Lower lobe of right lung (tissue), 2 donors: Measurements from ENCODE around the gene NUP205. TPM values are rescaled to one million over a fixed set of nuclear protein-coding genes. Genes with fewer than 3 reads are reported as not detected.
"Not testable (repeated sequence)": the region's sequence is repeated elsewhere in the genome, so short reads cannot be mapped to it uniquely, and the experiment has no call there.

ENCODE experiments used
- ATAC-seq, 2 donors: fragments of 200-7000 bp; cut with Tn5 transposase; one replicate each; pipeline ENCODE4 v1.9.1; 2020 to 2022; ENCODE audit warnings: mild to moderate bottlenecking in 2 of 2, moderate library complexity in 2 of 2
- DNase-seq: peaks from one replicate; pipeline ENCODE4 v3.0.0-alpha.2; 2020
- H3K27ac ChIP-seq: fragments of 200-600 bp; one replicate; pipeline ENCODE4 v1.8.0; 2022
- H3K27me3 ChIP-seq: fragments of 200-600 bp; one replicate; pipeline ENCODE4 v1.8.0; 2022; ENCODE audit warnings: low read depth
- H3K36me3 ChIP-seq: fragments of 200-600 bp; one replicate; pipeline ENCODE4 v1.8.0; 2022; ENCODE audit warnings: mild to moderate bottlenecking
- H3K4me1 ChIP-seq: fragments of 200-600 bp; one replicate; pipeline ENCODE4 v1.8.0; 2022
- H3K4me3 ChIP-seq: fragments of 200-600 bp; one replicate; pipeline ENCODE4 v1.8.0; 2022; ENCODE audit warnings: mild to moderate bottlenecking
- H3K9me3 ChIP-seq: fragments of 200-600 bp; one replicate; pipeline ENCODE4 v1.8.0; 2022
- intact Hi-C: fragments of 100-400 bp; cut with DNase I; formaldehyde crosslinking; loops from one replicate; pipeline ENCODE4 v1.11.0; 2022
- total RNA-seq: library from RNA; stranded (reverse); fragmentation: NEBNext Ultra II Directional; extraction: Animal tissue kit (Norgen Biotek cat#: 25700); gene quantifications from one replicate; pipeline ENCODE4 v1.2.1, GENCODE V29; 2021
- TF ChIP-seq, protein P1 (sequence below): fragments of 200-600 bp; IDR thresholded peaks from one replicate; pipeline ENCODE4 v1.8.0; 2022; ENCODE audit warnings: antibody characterized with exemption, mild to moderate bottlenecking
- donor health status: DM: no; HTN: yes; CAD: no; lungs with severe emphysema.

Gene NUP205
- total RNA-seq, 1 donor from 2014 or later = 40.2 TPM

DNA sequence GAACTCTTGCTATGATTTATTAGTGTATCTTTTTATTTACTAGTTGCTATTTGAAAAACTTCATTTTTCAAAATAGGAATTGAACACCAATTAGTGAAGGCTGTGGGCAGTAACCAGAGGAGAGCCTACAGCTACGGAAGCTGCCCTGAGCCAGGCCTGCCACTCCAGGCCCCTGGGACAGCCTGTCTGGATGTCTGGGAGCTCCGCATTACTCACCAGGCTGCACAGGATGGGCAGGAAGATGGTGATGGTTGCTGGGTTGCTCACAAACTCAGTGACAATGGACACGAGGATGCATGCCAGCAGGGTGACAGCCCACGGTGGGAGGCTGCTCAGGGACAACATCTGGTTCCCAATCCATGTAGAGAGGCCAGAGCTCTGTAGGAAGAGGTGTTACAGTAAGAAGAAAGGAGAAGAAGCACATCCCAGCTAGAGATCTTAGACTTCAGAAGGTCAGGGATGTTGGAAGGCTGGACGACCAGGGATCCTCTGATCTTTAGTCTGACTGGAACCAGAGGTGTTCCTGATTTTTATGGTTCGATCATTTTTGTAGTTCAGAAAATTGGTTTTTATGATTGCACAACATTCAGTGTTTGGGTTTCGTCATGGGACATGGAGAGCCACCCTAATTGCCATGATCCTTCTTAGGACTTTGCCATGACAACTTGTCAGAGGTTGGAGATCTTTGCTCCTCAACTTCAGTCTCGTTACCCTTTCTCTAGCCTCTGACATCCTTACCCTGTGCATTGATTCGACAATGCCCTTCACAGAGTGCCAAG is 127.8 kb downstream of the NUP205 start:
- TF ChIP-seq, protein P1, sequence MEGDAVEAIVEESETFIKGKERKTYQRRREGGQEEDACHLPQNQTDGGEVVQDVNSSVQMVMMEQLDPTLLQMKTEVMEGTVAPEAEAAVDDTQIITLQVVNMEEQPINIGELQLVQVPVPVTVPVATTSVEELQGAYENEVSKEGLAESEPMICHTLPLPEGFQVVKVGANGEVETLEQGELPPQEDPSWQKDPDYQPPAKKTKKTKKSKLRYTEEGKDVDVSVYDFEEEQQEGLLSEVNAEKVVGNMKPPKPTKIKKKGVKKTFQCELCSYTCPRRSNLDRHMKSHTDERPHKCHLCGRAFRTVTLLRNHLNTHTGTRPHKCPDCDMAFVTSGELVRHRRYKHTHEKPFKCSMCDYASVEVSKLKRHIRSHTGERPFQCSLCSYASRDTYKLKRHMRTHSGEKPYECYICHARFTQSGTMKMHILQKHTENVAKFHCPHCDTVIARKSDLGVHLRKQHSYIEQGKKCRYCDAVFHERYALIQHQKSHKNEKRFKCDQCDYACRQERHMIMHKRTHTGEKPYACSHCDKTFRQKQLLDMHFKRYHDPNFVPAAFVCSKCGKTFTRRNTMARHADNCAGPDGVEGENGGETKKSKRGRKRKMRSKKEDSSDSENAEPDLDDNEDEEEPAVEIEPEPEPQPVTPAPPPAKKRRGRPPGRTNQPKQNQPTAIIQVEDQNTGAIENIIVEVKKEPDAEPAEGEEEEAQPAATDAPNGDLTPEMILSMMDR = no peak
- Histone ChIP-seq H3K4me3 (no peak overlapping the region), H3K4me1 (peaks cover 12% of the 10 kb centered on the region), H3K9me3 (no peaks in the 10 kb centered on the region), H3K27ac (no peak overlapping the region), H3K27me3 (no peaks in the 10 kb centered on the region), H3K36me3 (peaks cover 10% of the 10 kb centered on the region)
- intact Hi-C loops = no loop called here
- ATAC-seq (no peak), DNase-seq (no peak)

DNA sequence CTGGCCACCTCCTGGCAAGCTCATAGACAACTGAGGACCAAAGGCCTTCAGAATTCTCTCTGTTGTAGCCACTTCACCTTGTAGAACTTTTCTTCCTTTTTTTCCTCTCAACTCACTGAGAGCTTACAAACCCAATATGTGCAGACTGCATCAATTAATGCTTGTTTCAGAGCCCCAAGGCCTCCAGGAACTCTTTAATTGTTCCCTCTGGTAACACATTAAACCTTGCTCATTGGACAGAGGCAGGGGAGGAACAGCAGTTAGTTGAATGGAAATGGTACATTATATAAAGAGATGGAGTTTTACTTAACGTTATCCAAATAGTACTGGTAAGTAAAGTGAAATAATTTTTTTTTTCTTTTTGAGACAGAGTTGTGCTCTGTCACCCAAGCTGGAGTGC is 129.7 kb downstream of the NUP205 start:
- TF ChIP-seq, protein P1 = no peak
- H3K4me1 ChIP-seq = peaks cover 7% of the 10 kb centered on the region
- ATAC-seq = no peak

DNA sequence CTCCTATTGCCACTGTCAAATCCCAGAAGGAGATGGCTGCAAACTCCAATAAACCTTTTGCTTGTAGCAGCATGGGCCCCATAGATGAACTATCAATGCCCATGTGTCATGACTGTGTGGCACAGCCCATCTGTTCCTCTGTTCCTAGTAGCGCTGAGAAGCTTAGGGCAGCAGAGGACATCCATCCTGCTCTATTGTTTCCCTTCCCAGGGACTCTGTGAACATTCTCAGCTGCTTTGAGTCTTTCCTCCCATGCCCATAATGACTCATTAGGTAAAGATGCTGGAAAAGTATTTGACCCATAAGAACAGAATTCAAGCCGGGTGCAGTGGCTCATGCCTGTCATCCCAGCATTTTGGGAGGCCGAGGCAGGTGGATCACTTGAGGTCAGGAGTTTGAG is 132.8 kb downstream of the NUP205 start:
- H3K27ac ChIP-seq = no peak overlapping the region
- no peaks in the 10 kb centered on the region for H3K27me3 ChIP-seq
- H3K4me3 ChIP-seq = no peak overlapping the region
- no peaks in the 10 kb centered on the region for H3K9me3 ChIP-seq
- TF ChIP-seq, protein P1 = no peak
- intact Hi-C loops = no loop called here
- no peak for DNase-seq
- ATAC-seq = no peak
- no peaks in the 10 kb centered on the region for H3K4me1 ChIP-seq
- peaks cover 10% of the 10 kb centered on the region for H3K36me3 ChIP-seq

More for the DNA sequence above, 129.7 kb downstream of the NUP205 start:
- H3K27ac ChIP-seq = no peak overlapping the region
- intact Hi-C loops = no loop called here
- H3K9me3 ChIP-seq = no peaks in the 10 kb centered on the region
- peaks cover 10% of the 10 kb centered on the region for H3K36me3 ChIP-seq
- no peaks in the 10 kb centered on the region for H3K27me3 ChIP-seq
- H3K4me3 ChIP-seq = no peak overlapping the region
- DNase-seq = no peak

DNA sequence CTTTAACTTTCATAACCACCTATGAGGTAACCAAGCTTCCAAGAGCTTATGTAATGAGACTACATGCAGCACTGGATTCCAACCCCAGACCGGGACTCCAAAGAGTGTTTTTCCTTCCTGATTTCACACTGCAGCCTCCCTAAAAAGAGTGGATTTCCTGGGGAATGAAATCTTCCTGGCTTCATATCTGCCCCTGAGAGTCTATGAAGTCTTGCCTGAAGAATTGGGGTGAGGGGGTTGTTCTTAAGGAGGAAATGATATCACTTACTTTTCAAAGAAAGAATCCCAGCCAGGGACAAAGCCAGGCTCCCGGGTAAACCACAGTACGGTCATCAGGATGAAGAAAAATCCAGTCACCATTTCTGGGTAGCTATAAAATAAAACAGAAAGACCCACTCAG is 134.3 kb downstream of the NUP205 start:
- no peaks in the 10 kb centered on the region for H3K9me3 ChIP-seq
- no peak overlapping the region for H3K4me3 ChIP-seq
- H3K27ac ChIP-seq = no peak overlapping the region
- peaks cover 14% of the 10 kb centered on the region for H3K36me3 ChIP-seq
- intact Hi-C loops = no loop called here
- no peaks in the 10 kb centered on the region for H3K27me3 ChIP-seq
- TF ChIP-seq, protein P1 = no peak
- no peaks in the 10 kb centered on the region for H3K4me1 ChIP-seq
- ATAC-seq (no peak), DNase-seq (no peak)

DNA sequence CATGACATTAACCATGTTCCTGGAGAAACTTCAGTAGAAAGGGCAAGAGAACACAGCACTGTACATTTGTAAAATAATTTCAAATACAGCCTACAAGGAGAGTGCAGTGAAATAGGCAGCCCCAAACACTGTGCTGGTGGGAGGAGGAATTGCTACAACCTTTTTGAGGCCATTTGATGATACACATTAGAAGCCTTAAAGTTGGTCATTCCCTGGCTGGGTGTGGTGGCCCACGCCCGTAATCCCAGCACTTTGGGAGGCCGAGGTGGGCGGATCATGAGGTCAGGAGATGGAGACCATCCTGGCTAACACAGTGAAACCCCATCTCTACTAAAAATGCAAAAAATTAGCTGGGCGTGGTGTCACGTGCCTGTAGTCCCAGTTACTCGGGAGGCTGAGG is 134.9 kb downstream of the NUP205 start:
- H3K9me3 ChIP-seq, H3K27ac ChIP-seq, ATAC-seq, H3K4me1 ChIP-seq, DNase-seq, H3K27me3 ChIP-seq, intact Hi-C loops, H3K4me3 ChIP-seq: not testable (repeated sequence)
- peaks cover 14% of the 10 kb centered on the region for H3K36me3 ChIP-seq

DNA sequence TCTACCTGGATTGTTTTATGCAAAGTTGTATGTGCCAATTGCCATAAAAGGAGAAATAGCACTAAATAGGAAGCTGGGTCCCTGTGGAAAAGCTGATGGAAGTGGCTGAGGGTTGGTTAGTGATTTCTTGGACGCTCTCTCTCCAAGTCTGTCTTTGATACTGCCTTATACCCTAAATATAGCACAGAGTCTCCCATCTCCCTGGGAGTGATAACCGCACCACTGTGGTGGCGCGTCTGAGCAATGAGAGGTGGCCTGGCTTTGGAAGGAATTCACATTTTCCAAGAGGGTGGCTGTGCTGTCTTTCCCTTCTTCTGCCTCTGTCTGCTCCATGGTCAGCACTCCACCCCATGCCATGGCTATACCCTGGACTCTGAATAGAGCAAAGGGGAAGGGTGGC is 135.8 kb downstream of the NUP205 start:
- no peak overlapping the region for H3K4me3 ChIP-seq
- TF ChIP-seq, protein P1 = no peak
- peaks cover 14% of the 10 kb centered on the region for H3K36me3 ChIP-seq
- no peaks in the 10 kb centered on the region for H3K27me3 ChIP-seq
- no peaks in the 10 kb centered on the region for H3K4me1 ChIP-seq
- H3K27ac ChIP-seq = no peak overlapping the region
- intact Hi-C loops = no loop called here
- ATAC-seq (no peak), DNase-seq (no peak)
- H3K9me3 ChIP-seq = no peaks in the 10 kb centered on the region
